ENCODE measurements around the gene DPP6. TPM values are rescaled to one million over a fixed set of nuclear protein-coding genes. Genes with fewer than 3 reads are reported as not detected.

The DPP6 gene
- total and polyA plus RNA-seq, 8 donors, result 0.29 to 1.2 (median 0.57) TPM

- H3K9me3 ChIP-seq, result no peaks in the 10 kb centered on the region
- H3K27ac ChIP-seq, result no peak overlapping the region
- intact Hi-C loops (cut with DNase I), result no loop called here
- no peak overlapping the region for H3K4me3 ChIP-seq
- DNase-seq, result no peak
- ATAC-seq, result no peak
- no peaks in the 10 kb centered on the region for H3K4me1 ChIP-seq
- TF ChIP-seq CTCF (IDR thresholded peaks at IDR 0.05), result no peak
- H3K36me3 ChIP-seq, result no peaks in the 10 kb centered on the region
- peaks cover 0 to 7% of the 10 kb centered on the region in 2 donors for H3K27me3 ChIP-seq
Measured at GRCh38 chr7:154748089-154748786, 696.0 kb downstream of the DPP6 start.

GRCh38 chr7:154750353-154750801 is 698.2 kb downstream of the DPP6 start:
- Histone ChIP-seq H3K4me3 (no peak overlapping the region), H3K4me1 (no peaks in the 10 kb centered on the region), H3K36me3 (no peaks in the 10 kb centered on the region), H3K9me3 (no peaks in the 10 kb centered on the region), H3K27ac (no peak overlapping the region), H3K27me3 (peaks cover 0 to 7% of the 10 kb centered on the region in 2 donors)
- intact Hi-C loops (cut with DNase I), result no loop called here
- DNase-seq, result no peak
- TF ChIP-seq CTCF (IDR thresholded peaks at IDR 0.05), result no peak
- ATAC-seq, result no peak

- Histone ChIP-seq H3K9me3 (no peaks in the 10 kb centered on the region), H3K36me3 (no peaks in the 10 kb centered on the region), H3K27ac (no peak overlapping the region), H3K4me1 (no peaks in the 10 kb centered on the region), H3K4me3 (no peak overlapping the region), H3K27me3 (peaks cover 0 to 7% of the 10 kb centered on the region in 2 donors)
- DNase-seq, result no peak
- intact Hi-C loops (cut with DNase I), result no loop called here
- no peak for ATAC-seq
- TF ChIP-seq CTCF (IDR thresholded peaks at IDR 0.05), result no peak
Measured at GRCh38 chr7:154753226-154753625, 701.0 kb downstream of the DPP6 start.

GRCh38 chr7:154757756-154758155 is 705.6 kb downstream of the DPP6 start:
- intact Hi-C loops (cut with DNase I), result no loop called here
- H3K9me3 ChIP-seq, result no peaks in the 10 kb centered on the region
- no peak for ATAC-seq

GRCh38 chr7:154759989-154760388 is 707.8 kb downstream of the DPP6 start:
- H3K4me3 ChIP-seq, result no peak overlapping the region
- TF ChIP-seq CTCF (IDR thresholded peaks at IDR 0.05), result no peak
- H3K27me3 ChIP-seq, result no peaks in the 10 kb centered on the region
- no peak overlapping the region for H3K27ac ChIP-seq
- no peaks in the 10 kb centered on the region for H3K4me1 ChIP-seq
- no peaks in the 10 kb centered on the region for H3K36me3 ChIP-seq
- intact Hi-C loops (cut with DNase I), result no loop called here
- ATAC-seq (no peak), DNase-seq (no peak)
- no peaks in the 10 kb centered on the region for H3K9me3 ChIP-seq

More at GRCh38 chr7:154757756-154758155, 705.6 kb downstream of the DPP6 start:
- H3K4me1 ChIP-seq, result no peaks in the 10 kb centered on the region
- no peak overlapping the region for H3K4me3 ChIP-seq
- TF ChIP-seq CTCF (IDR thresholded peaks at IDR 0.05), result no peak
- H3K27me3 ChIP-seq, result no peaks in the 10 kb centered on the region
- DNase-seq, result no peak
- no peak overlapping the region for H3K27ac ChIP-seq
- no peaks in the 10 kb centered on the region for H3K36me3 ChIP-seq

Data from left lung (tissue), 10 donors.